Measurements from ENCODE around the gene TPK1. TPM values are rescaled to one million over a fixed set of nuclear protein-coding genes. Genes with fewer than 3 reads are reported as not detected.

The TPK1 gene
- total and polyA plus RNA-seq, 2 of the 8 experiments (the other 6 are each of a cell fraction or from before 2014, with no cell fraction given) = 1.9 to 2.7 TPM

- H3K36me3 ChIP-seq (ENCODE audit: control insufficient read depth in 2 of 4, insufficient read depth in 4 of 4, low read length in 3 of 4) = no peaks in the 10 kb centered on the region
- H3K14ac ChIP-seq (ENCODE audit: insufficient read length) = no peak overlapping the region
- H3K18ac ChIP-seq (ENCODE audit: extremely low read depth, low read length) = no peak overlapping the region
- no peak overlapping the region for H4K8ac ChIP-seq (ENCODE audit: extremely low read depth, insufficient read depth, low read length)
- no peak overlapping the region for H2BK5ac ChIP-seq (ENCODE audit: low read depth, low read length)
- no peak overlapping the region for H4K91ac ChIP-seq (replicated peaks; ENCODE audit: insufficient read length, low read length)
- H2AFZ ChIP-seq (ENCODE audit: low read length) = no peak overlapping the region
- H2AK5ac ChIP-seq (ENCODE audit: low read depth, low read length) = no peak overlapping the region
- H3K4me1 ChIP-seq (replicated peaks in 1 of 4; ENCODE audit: control insufficient read depth in 3 of 4, insufficient read depth in 4 of 4, low read length in 3 of 4) = peaks cover 0 to 5% (median 1%) of the 10 kb centered on the region in 4 experiments; a peak in 2 of 7 replicates
- no peak overlapping the region for H3K4me3 ChIP-seq (ENCODE audit: extremely low read depth in 1 of 4, insufficient read depth in 2 of 4, low read depth in 3 of 4, low read length in 4 of 4)
- peaks cover 4% of the 10 kb centered on the region for H3K23me2 ChIP-seq (ENCODE audit: low read depth, low read length)
- H4K5ac ChIP-seq (ENCODE audit: insufficient read length, low read depth, low read length) = no peak overlapping the region
- H3K27me3 ChIP-seq (replicated peaks in 1 of 4; ENCODE audit: control insufficient read depth in 3 of 4, extremely low read depth in 1 of 4, insufficient read depth in 3 of 4, low read length in 3 of 4) = no peaks in the 10 kb centered on the region; a peak in 2 of 7 replicates
- no peak overlapping the region for H3K9ac ChIP-seq (replicated peaks in 1 of 4; ENCODE audit: extremely low read depth in 1 of 4, low read depth in 3 of 4, low read length in 3 of 4)
- no peaks in the 10 kb centered on the region for H3K79me1 ChIP-seq (ENCODE audit: low read depth, low read length)
- no peak overlapping the region for H3K4ac ChIP-seq (replicated peaks; ENCODE audit: insufficient read length, low read depth, low read length)
- no peaks in the 10 kb centered on the region for H3K79me2 ChIP-seq (ENCODE audit: control insufficient read depth in 1 of 2, insufficient read depth in 2 of 2, low read length in 2 of 2)
- H2BK120ac ChIP-seq (replicated peaks; ENCODE audit: low read depth, low read length) = no peak overlapping the region
- H2BK20ac ChIP-seq (ENCODE audit: low read length) = no peak overlapping the region
- FAIRE-seq = no peak
- H2BK15ac ChIP-seq (ENCODE audit: low read length) = no peak overlapping the region
- ChIA-PET CTCF (ENCODE audit: partially characterized antibody) (no interaction called here), POLR2A (ENCODE audit: partially characterized antibody) (no interaction called here)
- no peaks in the 10 kb centered on the region for H4K20me1 ChIP-seq (replicated peaks in 1 of 2; ENCODE audit: control insufficient read depth in 1 of 2, insufficient read depth in 2 of 2, low read length in 2 of 2)
- no peak for DNase-seq (ENCODE audit: low read depth in 1 of 2, low spot score in 2 of 2)
- H3K9me3 ChIP-seq (ENCODE audit: insufficient read depth in 2 of 2, low read depth in 1 of 2, low read length in 1 of 2) = no peaks in the 10 kb centered on the region
- H3K4me2 ChIP-seq (ENCODE audit: insufficient read depth in 1 of 2, low read depth in 2 of 2, low read length in 2 of 2) = no peak overlapping the region
- H3K23ac ChIP-seq (ENCODE audit: insufficient read length) = no peak overlapping the region
- H3K56ac ChIP-seq (replicated peaks; ENCODE audit: insufficient read length, low read depth, low read length) = no peak overlapping the region
- no peak overlapping the region for H2BK12ac ChIP-seq (ENCODE audit: low read depth, low read length)
- no peak overlapping the region for H3K27ac ChIP-seq (ENCODE audit: low read depth, low read length)
- WGBS, 2 experiments (ENCODE audit: extremely low coverage in 1 of 2, insufficient coverage in 1 of 2, insufficient read length in 1 of 2, insufficient replicate concordance in 2 of 2, low coverage in 1 of 2, low lambda C conversion rate in 2 of 2, missing lambda C conversion rate in 1 of 2) = 94% methylated on average over 5 of the region's 5 CpGs; no CpG with 5 or more reads in 1 of the 2 experiments
- no peak for TF ChIP-seq TAF7 (optimal IDR thresholded peaks at IDR 0.05; ENCODE audit: borderline replicate concordance, low read depth, low read length)
- TF ChIP-seq JUN (IDR thresholded peaks at IDR 0.05; ENCODE audit: low read depth, low read length) = no peak
- TF ChIP-seq POLR2A (IDR thresholded peaks at IDR 0.05; ENCODE audit: control extremely low read depth in 1 of 2, low read depth in 2 of 2, low read length in 2 of 2) = no peak
- no peak for TF ChIP-seq BACH1 (IDR thresholded peaks at IDR 0.05; ENCODE audit: low read length)
- no peak for TF ChIP-seq TCF12 (IDR thresholded peaks at IDR 0.05; ENCODE audit: low read depth, low read length)
- no peak for TF ChIP-seq JUND (IDR thresholded peaks at IDR 0.05; ENCODE audit: low read length)
- no peak for TF ChIP-seq SAP30 (IDR thresholded peaks at IDR 0.05; ENCODE audit: insufficient read depth, insufficient replicate concordance, low read length)
- no peak for TF ChIP-seq RBBP5 (IDR thresholded peaks at IDR 0.05; ENCODE audit: borderline replicate concordance, low read depth, low read length)
- no peak for TF ChIP-seq CEBPB (IDR thresholded peaks at IDR 0.05; ENCODE audit: low read depth, low read length)
- TF ChIP-seq POU5F1 (IDR thresholded peaks at IDR 0.05; ENCODE audit: low read depth, low read length) = no peak
- no peak for TF ChIP-seq SP2 (IDR thresholded peaks at IDR 0.05; ENCODE audit: low read length)
- no peak for TF ChIP-seq NANOG (IDR thresholded peaks at IDR 0.05; ENCODE audit: insufficient read depth, low read depth, low read length, poor library complexity, severe bottlenecking)
- TF ChIP-seq CTBP2 (IDR thresholded peaks at IDR 0.05; ENCODE audit: borderline replicate concordance, insufficient read depth, insufficient read length, low read length) = no peak
- no peak for TF ChIP-seq BRCA1 (IDR thresholded peaks at IDR 0.05; ENCODE audit: low read depth, low read length)
- no peak for TF ChIP-seq BCL11A (IDR thresholded peaks at IDR 0.05; ENCODE audit: low read depth in 2 of 2, low read length in 2 of 2)
- no peak for TF ChIP-seq EGR1 (IDR thresholded peaks at IDR 0.05; ENCODE audit: borderline replicate concordance, low read depth, low read length)
- no peak for TF ChIP-seq POLR2AphosphoS5 (IDR thresholded peaks at IDR 0.05; ENCODE audit: low read depth, low read length)
Observed at GRCh38 chr7:144830811-144831210, 5.0 kb downstream of the TPK1 start.

Data from H1 (cell line).